HCT116 (cell line): Measurements from ENCODE around the gene HK1. TPM values are rescaled to one million over a fixed set of nuclear protein-coding genes. Genes with fewer than 3 reads are reported as not detected.

Source experiments
- ATAC-seq: fragments of 200-7000 bp; cut with Tn5 transposase; 2 replicates; pipeline ENCODE4 v1.9.1; 2020; ENCODE audit warnings: mild to moderate bottlenecking, moderate library complexity
- BruUV-seq: library from RNA; stranded (reverse); fragments of 400-500 nt; replicated peaks from 2 replicates; lab custom pipeline; 2021; lab: Mats Ljungman, UMichigan
- CTCF ChIA-PET: fragments of 300-600 bp; sonication (Branson Sonifier 250); formaldehyde crosslinking; loops from one replicate; lab custom pipeline; 2021; ENCODE audit warnings: antibody characterized with exemption; lab: Charles Lee
- POLR2A ChIA-PET: fragments of 300-600, 350-600 bp; sonication (Branson Sonifier 250); formaldehyde crosslinking; loops from one replicate; lab custom pipeline; 2021; ENCODE audit warnings: antibody characterized with exemption; lab: Charles Lee
- RAD21 ChIA-PET, 2 experiments: fragments of 300-600 bp; sonication (Branson Sonifier 250); formaldehyde crosslinking; loops; one replicate each; lab custom pipeline; 2023; ENCODE audit warnings: low total read pairs in 2 of 2; ENCODE audit not compliant: uncharacterized antibody in 2 of 2, unreplicated experiment in 2 of 2, low non-redundant PET in 1 of 2; lab: Charles Lee
- DNase-seq: peaks from one replicate; pipeline ENCODE4 v3.0.0-alpha.2; 2010; ENCODE audit warnings: low read depth, low spot score
- H2AFZ ChIP-seq: fragments of 200-600 bp; shearing (Covaris generic), sonication (generic); 2 replicates; pipeline ENCODE4 v1.6.1; 2017; ENCODE audit warnings: low read depth, mixed run types, mixed read lengths, antibody characterized with exemption, low read length; ENCODE audit not compliant: poor library complexity, severe bottlenecking
- H3K27ac ChIP-seq: 2 replicates; pipeline ENCODE4 v1.5.1; 2012; ENCODE audit warnings: low read depth, low read length
- H3K27me3 ChIP-seq: fragments of 200-600 bp; sonication (generic); 2 replicates; pipeline ENCODE4 v1.6.1; 2016; ENCODE audit warnings: mixed run types, low read length, mixed read lengths; ENCODE audit not compliant: insufficient read depth
- H3K36me3 ChIP-seq, 2 experiments: fragments of 200-500 bp in 1 of 2; fragments of 200-600 bp in 1 of 2; sonication (Bioruptor generic) in 1 of 2; sonication (generic) in 1 of 2; 2 replicates each; pipeline versions ENCODE4 v1.5.1 to v1.6.1; 2014 to 2016; ENCODE audit warnings: low read length in 2 of 2, inconsistent platforms in 1 of 2, mixed read lengths in 1 of 2, mixed run types in 1 of 2; ENCODE audit not compliant: insufficient read depth in 2 of 2, control insufficient read depth in 1 of 2
- H3K4me1 ChIP-seq, 2 experiments: fragments of 200-600 bp in 1 of 2; sonication (generic) in 1 of 2; 2 replicates each; pipeline versions ENCODE4 v1.5.1 to v1.6.1; 2012 to 2017; ENCODE audit warnings: low read length in 2 of 2, inconsistent platforms in 1 of 2, mild to moderate bottlenecking in 1 of 2, mixed read lengths in 1 of 2, mixed run types in 1 of 2, moderate library complexity in 1 of 2; ENCODE audit not compliant: insufficient read depth in 2 of 2, control insufficient read depth in 1 of 2
- H3K4me2 ChIP-seq: fragments of 200-600 bp; sonication (generic); 2 replicates; pipeline ENCODE4 v1.6.1; 2017; ENCODE audit warnings: mixed run types, low read length, mixed read lengths
- H3K4me3 ChIP-seq, 2 experiments: fragments of 200-600 bp in 1 of 2; sonication (generic) in 1 of 2; replicated peaks in 1 of 2; 2 replicates each; pipeline ENCODE4 v1.5.1; 2011 to 2016; ENCODE audit warnings: low read length in 2 of 2, control low read depth in 1 of 2, low read depth in 1 of 2, mild to moderate bottlenecking in 1 of 2, mixed read lengths in 1 of 2, mixed run types in 1 of 2
- H3K79me2 ChIP-seq: fragments of 200-600 bp; sonication (generic); 2 replicates; pipeline ENCODE4 v1.6.1; 2017; ENCODE audit warnings: mild to moderate bottlenecking, mixed run types, low read length, moderate library complexity, mixed read lengths; ENCODE audit not compliant: insufficient read depth
- H3K9ac ChIP-seq: fragments of 200-600 bp; sonication (generic); 2 replicates; pipeline ENCODE4 v1.6.1; 2016; ENCODE audit warnings: low read length, mixed read lengths
- H3K9me2 ChIP-seq: fragments of 200-600 bp; sonication (generic), shearing (Covaris generic); 2 replicates; pipeline ENCODE4 v1.6.1; 2017; ENCODE audit warnings: mixed run types, mild to moderate bottlenecking, moderate library complexity; ENCODE audit not compliant: insufficient read depth
- H3K9me3 ChIP-seq, 2 experiments: fragments of 200-500 bp in 1 of 2; fragments of 200-600 bp in 1 of 2; sonication (Bioruptor generic) in 1 of 2; sonication (generic) in 1 of 2; 2 replicates each; pipeline ENCODE4 v1.6.1; 2014 to 2017; ENCODE audit warnings: low read length in 2 of 2, mixed read lengths in 2 of 2, inconsistent platforms in 1 of 2, low read depth in 1 of 2, mild to moderate bottlenecking in 1 of 2, mixed run types in 1 of 2, moderate library complexity in 1 of 2; ENCODE audit not compliant: control insufficient read depth in 1 of 2, insufficient read depth in 1 of 2
- H4K20me1 ChIP-seq: fragments of 200-600 bp; sonication (generic), shearing (Covaris generic); 2 replicates; pipeline ENCODE4 v1.6.1; 2017; ENCODE audit warnings: mixed run types, mild to moderate bottlenecking, moderate library complexity; ENCODE audit not compliant: insufficient read depth
- ATF3 ChIP-seq: IDR thresholded peaks from 2 replicates; pipeline ENCODE4 v1.6.1; 2012
- CBX3 ChIP-seq: IDR thresholded peaks from 2 replicates; pipeline ENCODE4 v1.6.1; 2012; ENCODE audit warnings: low read depth
- CEBPB ChIP-seq: IDR thresholded peaks from 2 replicates; pipeline ENCODE4 v1.6.1; 2012; ENCODE audit warnings: low read depth
- CTCF ChIP-seq, 3 experiments: fragments of 200-600 bp in 1 of 3; sonication (generic) in 1 of 3; IDR thresholded peaks in 2 of 3; conservative IDR thresholded peaks in 1 of 3; 2 replicates each; pipeline ENCODE4 v1.5.1; 2012 to 2017; ENCODE audit warnings: low read depth in 2 of 3, low read length in 2 of 3, antibody characterized with exemption in 1 of 3, borderline replicate concordance in 1 of 3, control low read depth in 1 of 3, mild to moderate bottlenecking in 1 of 3, mixed read lengths in 1 of 3, mixed run types in 1 of 3, moderate library complexity in 1 of 3; ENCODE audit not compliant: insufficient read depth in 1 of 3
- EGR1 ChIP-seq: IDR thresholded peaks from 2 replicates; pipeline ENCODE4 v1.6.1; 2012; ENCODE audit warnings: low read depth
- EZH2 ChIP-seq: fragments of 200-600 bp; sonication (generic); IDR thresholded peaks from 2 replicates; pipeline ENCODE4 v1.6.1; 2017; ENCODE audit warnings: antibody characterized with exemption, mixed run types
- EZH2phosphoT487 ChIP-seq: fragments of 200-600 bp; IDR thresholded peaks from 2 replicates; pipeline ENCODE4 v1.6.1; 2018; ENCODE audit warnings: antibody characterized with exemption, borderline replicate concordance
- FOSL1 ChIP-seq: IDR thresholded peaks from 2 replicates; pipeline ENCODE4 v1.6.1; 2012; ENCODE audit warnings: low read depth
- POLR2A ChIP-seq: IDR thresholded peaks from 2 replicates; pipeline ENCODE4 v1.7.0; 2011; ENCODE audit warnings: borderline replicate concordance; ENCODE audit not compliant: insufficient read depth, insufficient read length; ENCODE audit errors: extremely low read depth
- POLR2AphosphoS5 ChIP-seq: IDR thresholded peaks from 2 replicates; pipeline ENCODE4 v1.6.1; 2011; ENCODE audit warnings: mild to moderate bottlenecking, low read depth, low read length, moderate library complexity
- RAD21 ChIP-seq: IDR thresholded peaks from 2 replicates; pipeline ENCODE4 v1.6.1; 2012; ENCODE audit warnings: low read depth, mild to moderate bottlenecking
- SIN3A ChIP-seq: IDR thresholded peaks from 2 replicates; pipeline ENCODE4 v1.6.1; 2012; ENCODE audit warnings: low read depth
- SP1 ChIP-seq: IDR thresholded peaks from 2 replicates; pipeline ENCODE4 v1.6.1; 2012; ENCODE audit warnings: low read depth
- ZBTB33 ChIP-seq: IDR thresholded peaks from 2 replicates; pipeline ENCODE4 v1.6.1; 2011; ENCODE audit warnings: mild to moderate bottlenecking, low read length, moderate library complexity; ENCODE audit not compliant: insufficient replicate concordance; ENCODE audit errors: extremely low read depth
- ZNF274 ChIP-seq: fragments of 200-500 bp; sonication (Bioruptor generic); IDR thresholded peaks from 2 replicates; pipeline ENCODE4 v1.6.1; 2014; ENCODE audit warnings: mild to moderate bottlenecking, low read depth, low read length, inconsistent platforms
- intact Hi-C: fragments of 100-400 bp; cut with micrococcal nuclease; formaldehyde crosslinking; loops from 2 replicates; pipeline ENCODE4 v1.10.0; 2022
- total RNA-seq: library from RNA; stranded (reverse); gene quantifications from one replicate; pipeline ENCODE4 v1.2.1, GENCODE V29; 2021; ENCODE audit not compliant: unreplicated experiment

HK1 gene
- total RNA-seq, 1 experiment from 2014 or later, result 50.3 TPM

GRCh38 chr10:69375307-69376151 is 97.2 kb downstream of the HK1 start:
- RAD21 ChIA-PET, result no interaction called here
- Histone ChIP-seq H2AFZ (no peak overlapping the region), H3K9me3 (no peaks in the 10 kb centered on the region), H3K9ac (no peak overlapping the region), H3K9me2 (no peaks in the 10 kb centered on the region), H3K79me2 (no peaks in the 10 kb centered on the region), H3K4me3 (no peak overlapping the region), H3K4me1 (peaks cover 0 to 7% of the 10 kb centered on the region in 2 experiments; a peak in 1 of 4 replicates), H3K27me3 (no peaks in the 10 kb centered on the region), H3K4me2 (no peak overlapping the region), H3K36me3 (peaks cover 5 to 16% of the 10 kb centered on the region in 2 experiments), H4K20me1 (no peaks in the 10 kb centered on the region)
- no TSS peak for BruUV-seq
- POLR2A ChIA-PET, result no interaction called here
- peak; percentile 96 for ATAC-seq
- CTCF ChIA-PET, result no interaction called here
- TF ChIP-seq SP1 (no peak), EZH2 (no peak), CBX3 (no peak), EGR1 (no peak)
- TF ChIP-seq, all 23 proteins: peak for 0
- no peak for DNase-seq
- H3K27ac ChIP-seq, result no peak overlapping the region
- intact Hi-C loops, result no loop called here

GRCh38 chr10:69376662-69377061 is 98.4 kb downstream of the HK1 start:
- H3K9me2 ChIP-seq, result no peaks in the 10 kb centered on the region
- no peak overlapping the region for H2AFZ ChIP-seq
- no TSS peak for BruUV-seq
- no peaks in the 10 kb centered on the region for H3K9me3 ChIP-seq
- H3K4me2 ChIP-seq, result no peak overlapping the region
- no peak for DNase-seq
- no peaks in the 10 kb centered on the region for H4K20me1 ChIP-seq
- peaks cover 5 to 15% of the 10 kb centered on the region in 2 experiments for H3K36me3 ChIP-seq
- no peaks in the 10 kb centered on the region for H3K79me2 ChIP-seq
- CTCF ChIA-PET, result no interaction called here
- no peak for TF ChIP-seq ATF3
- TF ChIP-seq SIN3A, result no peak
- no peak for TF ChIP-seq CEBPB
- TF ChIP-seq CTCF (IDR thresholded peaks at IDR 0.05 in 2 of 3, conservative IDR thresholded peaks at IDR 0.05 in 1 of 3; ENCODE audit: borderline replicate concordance in 1 of 3, insufficient read depth in 1 of 3, low read depth in 2 of 3, low read length in 2 of 3), result no peak
- TF ChIP-seq EZH2phosphoT487, result no peak
- TF ChIP-seq POLR2AphosphoS5, result no peak
- TF ChIP-seq POLR2A, result no peak
- no peak for TF ChIP-seq RAD21
- no peak for TF ChIP-seq SP1
- no peak for TF ChIP-seq EZH2
- no peak for TF ChIP-seq EGR1
- TF ChIP-seq ZBTB33, result no peak
- no peak for TF ChIP-seq ZNF274
- no peak for TF ChIP-seq FOSL1
- intact Hi-C loops, result no loop called here
- RAD21 ChIA-PET, result no interaction called here
- peaks cover 0 to 7% of the 10 kb centered on the region in 2 experiments; a peak in 1 of 4 replicates for H3K4me1 ChIP-seq
- no peak overlapping the region for H3K27ac ChIP-seq
- no peaks in the 10 kb centered on the region for H3K27me3 ChIP-seq
- POLR2A ChIA-PET, result no interaction called here
- no peak for ATAC-seq
- no peak overlapping the region for H3K9ac ChIP-seq
- H3K4me3 ChIP-seq, result no peak overlapping the region
